Thyroid gland (tissue), 4 donors: Measurements from ENCODE around the gene TNFAIP1.

Experiments
- POLR2A ChIP-seq, 2 donors: fragments of 450-650 bp; IDR thresholded peaks; one replicate each; pipeline ENCODE4 v1.6.1; 2017; ENCODE audit warnings: antibody characterized with exemption in 2 of 2, mild to moderate bottlenecking in 2 of 2, moderate library complexity in 1 of 2
- TF ChIP-seq, protein P1 (sequence below), 6 experiments: fragments of 200-600 bp in 3 of 6; fragments of 450-650 bp in 3 of 6; sonication (generic) in 3 of 6; IDR thresholded peaks; one replicate each; pipeline ENCODE4 v1.5.1; 2016 to 2019; ENCODE audit warnings: antibody characterized with exemption in 6 of 6, mild to moderate bottlenecking in 2 of 6, inconsistent platforms in 1 of 6, moderate library complexity in 1 of 6

DNA sequence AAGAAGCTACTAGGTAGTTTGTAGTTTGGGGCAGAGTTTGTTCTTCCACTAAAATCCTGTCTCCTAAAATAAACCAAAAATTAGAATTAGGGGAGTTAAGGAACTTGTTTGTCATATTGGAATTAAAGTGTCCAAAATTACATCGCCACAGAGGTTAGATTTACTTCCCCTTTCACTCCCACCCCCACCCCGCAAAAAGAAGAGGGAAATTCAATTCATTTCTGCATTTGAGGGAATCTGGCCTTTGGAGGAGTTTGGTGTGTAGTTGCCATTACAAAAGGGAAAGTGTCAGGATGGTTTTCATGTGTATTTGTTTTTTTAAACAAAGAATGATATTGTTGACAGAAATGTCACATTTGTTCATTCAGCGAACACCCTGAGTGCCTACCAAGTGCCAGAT is 10.8 kb upstream of the TNFAIP1 start:
- TF ChIP-seq, protein P1, sequence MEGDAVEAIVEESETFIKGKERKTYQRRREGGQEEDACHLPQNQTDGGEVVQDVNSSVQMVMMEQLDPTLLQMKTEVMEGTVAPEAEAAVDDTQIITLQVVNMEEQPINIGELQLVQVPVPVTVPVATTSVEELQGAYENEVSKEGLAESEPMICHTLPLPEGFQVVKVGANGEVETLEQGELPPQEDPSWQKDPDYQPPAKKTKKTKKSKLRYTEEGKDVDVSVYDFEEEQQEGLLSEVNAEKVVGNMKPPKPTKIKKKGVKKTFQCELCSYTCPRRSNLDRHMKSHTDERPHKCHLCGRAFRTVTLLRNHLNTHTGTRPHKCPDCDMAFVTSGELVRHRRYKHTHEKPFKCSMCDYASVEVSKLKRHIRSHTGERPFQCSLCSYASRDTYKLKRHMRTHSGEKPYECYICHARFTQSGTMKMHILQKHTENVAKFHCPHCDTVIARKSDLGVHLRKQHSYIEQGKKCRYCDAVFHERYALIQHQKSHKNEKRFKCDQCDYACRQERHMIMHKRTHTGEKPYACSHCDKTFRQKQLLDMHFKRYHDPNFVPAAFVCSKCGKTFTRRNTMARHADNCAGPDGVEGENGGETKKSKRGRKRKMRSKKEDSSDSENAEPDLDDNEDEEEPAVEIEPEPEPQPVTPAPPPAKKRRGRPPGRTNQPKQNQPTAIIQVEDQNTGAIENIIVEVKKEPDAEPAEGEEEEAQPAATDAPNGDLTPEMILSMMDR (IDR thresholded peaks at IDR 0.05), result no peak
- no peak for TF ChIP-seq POLR2A (IDR thresholded peaks at IDR 0.05)
